Measurements from ENCODE around the gene MYH9.

The MYH9 gene

GRCh38 chr22:36343720-36344105 is 44.1 kb downstream of the MYH9 start:
- DNase-seq (ENCODE audit: low spot score), result no peak
- TF ChIP-seq CTCF (IDR thresholded peaks at IDR 0.05), result no peak
- H3K27ac ChIP-seq, result peak overlapping the region; percentile 76 to 87
- no peak overlapping the region for H3K4me3 ChIP-seq

GRCh38 chr22:36343070-36343719 is 44.6 kb downstream of the MYH9 start:
- TF ChIP-seq CTCF (IDR thresholded peaks at IDR 0.05), result no peak
- no peak overlapping the region for H3K4me3 ChIP-seq
- peak overlapping the region; percentile 87 to 98 for H3K27ac ChIP-seq
- DNase-seq (ENCODE audit: low spot score), result no peak

DNA sequence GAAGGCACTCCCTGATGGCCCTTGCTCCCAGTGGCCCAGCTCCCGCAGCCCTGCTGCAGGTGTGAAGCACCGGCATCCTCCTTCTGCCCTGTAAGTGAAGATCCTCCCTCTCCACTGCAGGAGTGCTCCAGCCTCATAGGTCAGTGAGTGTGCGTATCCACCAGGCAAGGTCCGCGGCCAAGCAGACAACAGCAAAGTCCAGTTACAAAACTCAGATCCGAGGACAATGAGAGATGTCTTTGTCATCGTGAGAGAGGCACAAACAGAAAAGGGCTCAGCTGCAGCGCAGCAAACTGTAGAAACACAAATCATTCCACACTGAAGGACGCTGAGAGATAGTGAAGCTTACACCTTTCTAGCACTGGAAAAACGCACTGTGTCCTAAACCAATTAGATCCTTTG is 46.1 kb downstream of the MYH9 start:
- TF ChIP-seq CTCF (IDR thresholded peaks at IDR 0.05), result no peak
- Histone ChIP-seq H3K4me3 (no peak overlapping the region), H3K27ac (peak overlapping the region; percentile 98)
- no peak for DNase-seq (ENCODE audit: low spot score)

DNA sequence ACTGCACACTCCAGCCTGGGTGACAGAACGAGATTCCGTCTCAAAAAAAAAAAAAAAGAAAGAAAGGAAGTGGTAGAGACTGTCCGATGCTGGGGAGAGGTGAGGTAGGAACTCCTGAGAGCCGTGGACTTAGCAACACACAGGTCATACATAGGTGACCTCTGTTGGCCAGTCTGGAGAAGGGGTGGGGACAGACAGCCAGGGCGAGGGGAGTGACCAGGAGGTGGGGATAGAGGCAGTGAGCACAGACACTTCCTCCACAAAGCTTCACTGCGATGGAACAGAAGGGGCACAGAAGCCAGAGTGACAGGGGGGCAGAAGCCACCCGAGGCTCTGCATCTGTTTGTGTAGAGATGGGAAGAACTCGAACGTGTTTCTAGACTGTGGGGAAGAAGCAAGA is 47.1 kb downstream of the MYH9 start:
- no peak overlapping the region for H3K4me3 ChIP-seq
- peak overlapping the region; percentile 98 for H3K27ac ChIP-seq
- TF ChIP-seq CTCF (IDR thresholded peaks at IDR 0.05), result no peak
- peak; percentile 72 for DNase-seq (ENCODE audit: low spot score)

GRCh38 chr22:36339171-36340065 is 48.3 kb downstream of the MYH9 start:
- no peak for TF ChIP-seq CTCF (IDR thresholded peaks at IDR 0.05)
- H3K27ac ChIP-seq, result peak overlapping the region; percentile 98

DNA sequence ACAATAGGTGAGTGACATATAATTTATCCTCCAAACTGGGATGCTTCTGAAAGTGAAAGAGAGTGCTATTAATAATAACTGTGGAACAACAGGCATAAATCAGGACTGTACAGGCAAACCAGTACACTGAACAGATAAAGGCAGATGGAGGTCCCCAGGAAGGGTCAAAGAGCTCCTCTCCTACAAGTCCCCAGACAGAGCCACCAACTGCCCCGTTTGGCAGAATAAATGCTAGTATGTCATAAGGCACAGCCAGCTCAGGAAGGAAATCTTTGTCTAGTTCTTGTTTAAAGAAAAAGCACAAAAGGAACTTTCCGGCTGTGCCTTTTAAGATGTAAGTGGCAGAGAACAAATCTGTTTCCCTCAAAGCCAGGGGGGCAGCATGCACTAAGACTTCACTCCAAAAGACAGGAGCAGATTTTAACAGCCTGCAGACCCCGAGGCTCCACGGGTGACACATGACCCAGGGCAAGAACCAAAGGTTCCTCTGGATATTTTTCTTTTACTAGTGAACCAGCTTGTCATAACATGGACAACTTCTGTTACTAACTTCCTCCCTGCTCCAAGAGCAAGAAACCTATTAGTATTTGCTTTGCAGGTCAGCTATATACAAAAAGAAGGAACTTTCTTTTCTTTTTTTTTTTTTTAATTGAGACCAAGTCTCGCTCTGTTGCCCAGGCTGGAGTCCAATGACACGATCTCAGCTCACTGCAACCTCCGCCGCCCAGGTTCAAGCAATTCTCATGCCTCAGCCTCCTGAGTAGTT is 50.2 kb downstream of the MYH9 start:
- DNase-seq (ENCODE audit: low spot score), result no peak
- Histone ChIP-seq H3K27ac (peak overlapping the region; percentile 98), H3K4me3 (peak overlapping the region; percentile 39)
- no peak for TF ChIP-seq CTCF (IDR thresholded peaks at IDR 0.05)

More at GRCh38 chr22:36339171-36340065, 48.3 kb downstream of the MYH9 start:
- no peak for DNase-seq (ENCODE audit: low spot score)
- H3K4me3 ChIP-seq, result peak overlapping the region; percentile 0

Data from coronary artery (tissue), 2 donors.